Calu3 (cell line): ENCODE results near the gene DMAC1. TPM values are rescaled to one million over a fixed set of nuclear protein-coding genes. Genes with fewer than 3 reads are reported as not detected.

Source experiments
- BruUV-seq: library from RNA; stranded (reverse); fragments of 400-500 nt; replicated peaks from 2 replicates; lab custom pipeline; 2021; lab: Mats Ljungman, UMichigan
- CTCF ChIA-PET: fragments of 300-600 bp; sonication (Branson Sonifier 250); formaldehyde crosslinking; loops from one replicate; lab custom pipeline; 2022; ENCODE audit warnings: antibody characterized with exemption; lab: Charles Lee
- DNase-seq: peaks from one replicate; pipeline ENCODE4 v3.0.0; 2022
- H3K27ac Mint-ChIP-seq: one replicate; pipeline ENCODE4 v1.8.0; 2022; ENCODE audit warnings: mixed read lengths; ENCODE audit not compliant: unreplicated experiment
- H3K27me3 Mint-ChIP-seq: one replicate; pipeline ENCODE4 v1.8.0; 2022; ENCODE audit warnings: mixed read lengths; ENCODE audit not compliant: unreplicated experiment
- H3K36me3 Mint-ChIP-seq: one replicate; pipeline ENCODE4 v1.8.0; 2022; ENCODE audit warnings: mild to moderate bottlenecking, moderate library complexity, mixed read lengths; ENCODE audit not compliant: insufficient read depth, unreplicated experiment
- H3K4me1 Mint-ChIP-seq: one replicate; pipeline ENCODE4 v1.8.0; 2022; ENCODE audit warnings: mild to moderate bottlenecking, low read depth, mixed read lengths; ENCODE audit not compliant: unreplicated experiment
- H3K4me3 Mint-ChIP-seq: one replicate; pipeline ENCODE4 v1.8.0; 2022; ENCODE audit warnings: mild to moderate bottlenecking, low read depth, moderate library complexity, mixed read lengths; ENCODE audit not compliant: unreplicated experiment
- H3K9me3 Mint-ChIP-seq: one replicate; pipeline ENCODE4 v1.8.0; 2022; ENCODE audit warnings: low read depth, mixed read lengths; ENCODE audit not compliant: unreplicated experiment
- CTCF ChIP-seq: fragments of 200-600 bp; IDR thresholded peaks from one replicate; pipeline ENCODE4 v1.8.0; 2022; ENCODE audit warnings: antibody characterized with exemption; ENCODE audit not compliant: unreplicated experiment
- intact Hi-C: fragments of 100-400 bp; cut with micrococcal nuclease; formaldehyde crosslinking; loops from one replicate; pipeline ENCODE4 v1.10.0; 2022; ENCODE audit not compliant: unreplicated experiment
- total RNA-seq: library from RNA; stranded (reverse); gene quantifications from 2 replicates; pipeline ENCODE4 v1.2.3, GENCODE V29; 2022

DMAC1 gene
- total RNA-seq, 1 experiment from 2014 or later = 37.5 TPM

GRCh38 chr9:7770111-7770510, 29.5 kb downstream of the DMAC1 start:
- no TSS peak for BruUV-seq
- Mint-ChIP-seq H3K9me3 (no peaks in the 10 kb centered on the region), H3K4me1 (no peaks in the 10 kb centered on the region), H3K27ac (no peak overlapping the region), H3K4me3 (no peak overlapping the region), H3K27me3 (no peaks in the 10 kb centered on the region), H3K36me3 (no peaks in the 10 kb centered on the region)
- no peak for TF ChIP-seq CTCF
- CTCF ChIA-PET = no interaction called here
- intact Hi-C loops = no loop called here
- no peak for DNase-seq

- Mint-ChIP-seq H3K27me3 (no peaks in the 10 kb centered on the region), H3K4me3 (no peak overlapping the region), H3K27ac (no peak overlapping the region), H3K4me1 (no peaks in the 10 kb centered on the region), H3K9me3 (no peaks in the 10 kb centered on the region), H3K36me3 (no peaks in the 10 kb centered on the region)
- intact Hi-C loops = no loop called here
- BruUV-seq = no TSS peak
- TF ChIP-seq CTCF = no peak
- CTCF ChIA-PET = no interaction called here
- DNase-seq = no peak
Observed at GRCh38 chr9:7762600-7762999, 37.0 kb downstream of the DMAC1 start.

GRCh38 chr9:7760014-7760415, 39.6 kb downstream of the DMAC1 start:
- no peak for DNase-seq
- Mint-ChIP-seq H3K4me1 (no peaks in the 10 kb centered on the region), H3K4me3 (no peak overlapping the region), H3K36me3 (no peaks in the 10 kb centered on the region), H3K9me3 (no peaks in the 10 kb centered on the region), H3K27me3 (no peaks in the 10 kb centered on the region), H3K27ac (no peak overlapping the region)
- TF ChIP-seq CTCF = no peak
- CTCF ChIA-PET = no interaction called here
- intact Hi-C loops = no loop called here
- BruUV-seq = no TSS peak

- no peak for DNase-seq
- H3K9me3 Mint-ChIP-seq = no peaks in the 10 kb centered on the region
- no peaks in the 10 kb centered on the region for H3K4me1 Mint-ChIP-seq
- H3K36me3 Mint-ChIP-seq = no peaks in the 10 kb centered on the region
- BruUV-seq = no TSS peak
- H3K4me3 Mint-ChIP-seq = no peak overlapping the region
- CTCF ChIA-PET = no interaction called here
- H3K27ac Mint-ChIP-seq = no peak overlapping the region
- TF ChIP-seq CTCF = no peak
- intact Hi-C loops = no loop called here
- H3K27me3 Mint-ChIP-seq = no peaks in the 10 kb centered on the region
Observed at GRCh38 chr9:7756088-7756487, 43.5 kb downstream of the DMAC1 start.
